Heart right ventricle (tissue), 16 donors: ENCODE data around the gene BATF3. TPM values are rescaled to one million over a fixed set of nuclear protein-coding genes. Genes with fewer than 3 reads are reported as not detected.
"Not testable (repeated sequence)": the region's sequence is repeated elsewhere in the genome, so short reads cannot be mapped to it uniquely, and the experiment has no call there.

Source experiments
- ATAC-seq, 8 donors: fragments of 200-7000 bp; cut with Tn5 transposase; one replicate each; pipeline ENCODE4 v1.9.1; 2020; ENCODE audit warnings: mild to moderate bottlenecking in 8 of 8, moderate library complexity in 8 of 8, moderate number of reproducible peaks in 1 of 8
- DNase-seq, 2 donors: peaks; one replicate each; pipeline ENCODE4 v3.0.0-alpha.2; 2020
- H3K27ac ChIP-seq, 10 donors: fragments of 200-600 bp; sonication (generic) in 2 of 10; one replicate each; pipeline versions ENCODE4 v1.5.0 to v1.8.0; 2020 to 2022; ENCODE audit warnings: mild to moderate bottlenecking in 3 of 10
- H3K27me3 ChIP-seq, 7 donors: fragments of 200-600 bp; one replicate each; pipeline ENCODE4 v1.8.0; 2021 to 2022; ENCODE audit warnings: mild to moderate bottlenecking in 2 of 7
- H3K36me3 ChIP-seq, 9 donors: fragments of 200-600 bp; sonication (generic) in 1 of 9; one replicate each; pipeline versions ENCODE4 v1.5.0 to v1.8.0; 2020 to 2022; ENCODE audit warnings: mild to moderate bottlenecking in 2 of 9
- H3K4me1 ChIP-seq, 9 donors: fragments of 200-600 bp; sonication (generic) in 1 of 9; one replicate each; pipeline versions ENCODE4 v1.5.0 to v1.8.0; 2020 to 2022; ENCODE audit warnings: mild to moderate bottlenecking in 4 of 9
- H3K4me3 ChIP-seq, 10 donors: fragments of 200-600 bp; sonication (generic) in 2 of 10; one replicate each; pipeline versions ENCODE4 v1.5.0 to v1.8.0; 2020 to 2022; ENCODE audit warnings: mild to moderate bottlenecking in 7 of 10, moderate library complexity in 2 of 10
- H3K9me3 ChIP-seq, 11 donors: fragments of 200-600 bp in 10 of 11; sonication (generic) in 2 of 11; one replicate each; pipeline versions ENCODE4 v1.5.0 to v1.8.0; 2013 to 2022; ENCODE audit warnings: mild to moderate bottlenecking in 2 of 11, control low read depth in 1 of 11, moderate library complexity in 1 of 11
- CTCF ChIP-seq, 9 donors: fragments of 200-600 bp; sonication (generic) in 2 of 9; IDR thresholded peaks; one replicate each; pipeline versions ENCODE4 v1.5.0 to v1.8.0; 2021 to 2022; ENCODE audit warnings: antibody characterized with exemption in 9 of 9, mild to moderate bottlenecking in 5 of 9, moderate library complexity in 1 of 9
- WGBS, 2 donors: extraction: QIAGEN DNeasy Blood & Tissue Kit; methylation state at CpG; one replicate each; pipeline ENCODE4 v1.1.7; 2013; ENCODE audit warnings: inconsistent platforms in 1 of 2; 5-methylcytosine and 5-hydroxymethylcytosine counted together
- intact Hi-C, 10 donors: fragments of 100-400 bp; cut with DNase I; formaldehyde crosslinking; loops; one replicate each; pipeline versions ENCODE4 v1.11.1 to v1.14.2; 2022
- polyA plus RNA-seq, 2 donors: library from polyadenylated mRNA; stranded (reverse); fragments of 200-250 nt; gene quantifications; one replicate each; pipeline ENCODE4 v1.2.3, GENCODE V29; 2013
- total RNA-seq, 10 donors: library from RNA; stranded (reverse); fragmentation: NEBNext Ultra II Directional in 3 of 10; extraction: Animal tissue kit (Norgen Biotek cat#: 25700) in 3 of 10; gene quantifications; one replicate each; pipeline versions ENCODE4 v1.2.1 to v1.2.4, GENCODE V29; 2021 to 2023
- donor health status: Arrhythmogenic right ventricular cardiomyopathy.
- donor health status: ischemic (EF 13 %, LVEDD 7.1; RV severe dilation, severe dysfunction).
- donor health status: healthy with polysubstance abuse.
- donor health status: DM: no; HTN: yes; CAD: no.
- donor health status: DM: no; HTN: no; CAD: no.
- donor health status: ischemic (EF 25% LVEDD 6.9; RV normal size, moderate dysfunction).
- donor health status: ischemic (EF 25% LVEDD 5.7; RV mildly dilated, moderate dysfunction).
- donor health status: healthy.
- donor health status: DM: yes; HTN: yes; CAD: no.
- donor health status: Ischemic cardiomyopathy.
- donor health status: ischemic (EF 35%, LVEDD 5.7; RV mildly dilated, moderate dysfunction).
- donor health status: nonischemic (EF 11% LVEDD 7.7; RV severe dilation, severe dysfunction).
- donor health status: DM: yes; HTN: yes; CAD: no.
- donor health status: PGD.
- donor health status: ischemic (EF 29% LVEDD 5.4; RV normal size, mild dysfunction).
- donor health status: nonischemic (EF 23%, LVEDD 6.1; RV moderate dilation, normal function).

Gene BATF3
- total and polyA plus RNA-seq, 12 donors: 0.28 to 7.0 (median 1.1) TPM

- peak overlapping the region in 9 of 10 donors; percentile 79 to 93 (median 81) for H3K27ac ChIP-seq
- H3K36me3 ChIP-seq: no peaks in the 10 kb centered on the region
- TF ChIP-seq CTCF (IDR thresholded peaks at IDR 0.05): peak; percentile 90 to 99 (median 96)
- ATAC-seq (peak; percentile 94 to 99 (median 96)), DNase-seq (peak; percentile 85 to 87)
- intact Hi-C loops: loop anchor here in 9 of 10 donors (2.0 to 10.0 kb wide), 8 partner anchors 51 to 329 kb away; partner anchors contain the start of gene ATF3 (in 1 of the 9)
- no peaks in the 10 kb centered on the region for H3K9me3 ChIP-seq
- H3K4me3 ChIP-seq: peak overlapping the region; percentile 33 to 71 (median 64)
- H3K27me3 ChIP-seq: no peaks in the 10 kb centered on the region
- peaks cover 0 to 58% (median 31%) of the 10 kb centered on the region in 9 donors for H3K4me1 ChIP-seq
- WGBS, 2 donors: 12 to 14% methylated on average over 36 to 37 of the region's 37 CpGs
Observed at GRCh38 chr1:212665241-212666115, 34.2 kb downstream of the BATF3 start.

- intact Hi-C loops: loop anchor here in 9 of 10 donors (2.0 to 10.0 kb wide), 7 partner anchors 50 to 330 kb away; partner anchors contain the start of gene ATF3 (in 1 of the 9)
- H3K27ac ChIP-seq: peak overlapping the region in 4 of 10 donors; percentile 79 to 93 (median 84)
- 73 to 74% methylated on average over 11 of the region's 11 CpGs for WGBS, 2 donors
- no peaks in the 10 kb centered on the region for H3K27me3 ChIP-seq
- no peak for TF ChIP-seq CTCF (IDR thresholded peaks at IDR 0.05)
- peak overlapping the region in 6 of 10 donors; percentile 44 to 71 (median 64) for H3K4me3 ChIP-seq
- no peaks in the 10 kb centered on the region for H3K36me3 ChIP-seq
- no peaks in the 10 kb centered on the region for H3K9me3 ChIP-seq
- DNase-seq: no peak
- peaks cover 0 to 52% (median 31%) of the 10 kb centered on the region in 9 donors for H3K4me1 ChIP-seq
- no peak for ATAC-seq
Observed at GRCh38 chr1:212664409-212665199, 35.0 kb downstream of the BATF3 start.

GRCh38 chr1:212658250-212658649, 41.4 kb downstream of the BATF3 start:
- not testable (repeated sequence) for H3K4me1 ChIP-seq, ATAC-seq, H3K27me3 ChIP-seq, H3K4me3 ChIP-seq, DNase-seq, H3K36me3 ChIP-seq, H3K27ac ChIP-seq, H3K9me3 ChIP-seq
- intact Hi-C loops: loop anchor here in 2 of 10 donors (10.0 kb wide), 2 partner anchors 57 to 327 kb away; no protein-coding TSS in a partner anchor
- 71 to 75% methylated on average over 7 of the region's 7 CpGs for WGBS, 2 donors

DNA sequence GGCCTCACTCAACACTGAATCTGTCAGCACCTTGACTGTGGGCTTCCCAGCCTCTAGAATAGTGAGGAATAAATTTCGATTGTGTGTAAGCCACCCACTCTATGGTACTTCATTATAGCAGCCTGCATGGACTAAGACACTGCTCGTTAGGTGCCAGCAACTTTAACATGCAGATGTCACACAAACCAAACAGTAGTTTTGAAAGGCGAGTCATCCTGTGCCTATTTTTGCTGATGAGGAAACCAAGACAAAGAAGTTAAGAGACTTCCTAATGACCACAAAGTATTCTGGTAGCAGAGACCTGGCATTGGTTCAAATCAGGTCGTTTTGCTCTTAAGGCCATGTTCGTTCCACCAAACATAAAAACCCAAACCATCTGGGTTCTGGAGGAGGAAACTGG, 42.9 kb downstream of the BATF3 start:
- Histone ChIP-seq H3K27me3 (no peaks in the 10 kb centered on the region), H3K4me1 (no peaks in the 10 kb centered on the region), H3K36me3 (no peaks in the 10 kb centered on the region), H3K27ac (no peak overlapping the region), H3K4me3 (no peak overlapping the region), H3K9me3 (no peaks in the 10 kb centered on the region)
- intact Hi-C loops: loop anchor here in 2 of 10 donors (10.0 kb wide), 2 partner anchors 58 to 328 kb away; no protein-coding TSS in a partner anchor
- DNase-seq (no peak), ATAC-seq (no peak)
- TF ChIP-seq CTCF (IDR thresholded peaks at IDR 0.05): no peak
- 75 to 81% methylated on average over 5 of the region's 5 CpGs for WGBS, 2 donors
